WERI-Rb-1 (cell line): ENCODE data around the gene CDK17.
"Not testable (repeated sequence)": the region's sequence is repeated elsewhere in the genome, so short reads cannot be mapped to it uniquely, and the experiment has no call there.

Experiments used
- DNase-seq: peaks from one replicate; pipeline ENCODE4 v3.0.0-alpha.2; 2020
- H3K27ac ChIP-seq: fragments of 250-450 bp; sonication (Bioruptor Pico); 2 replicates; pipeline ENCODE4 v1.5.1; 2020; ENCODE audit warnings: mild to moderate bottlenecking, moderate library complexity
- H3K27me3 ChIP-seq: fragments of 250-450 bp; sonication (Bioruptor Pico); 2 replicates; pipeline ENCODE4 v1.5.1; 2021; ENCODE audit warnings: mild to moderate bottlenecking, low read depth, moderate library complexity; ENCODE audit not compliant: insufficient read depth, severe bottlenecking
- H3K36me3 ChIP-seq: fragments of 250-450 bp; sonication (Bioruptor Pico); 2 replicates; pipeline ENCODE4 v1.5.1; 2020; ENCODE audit warnings: mild to moderate bottlenecking, moderate library complexity
- H3K4me3 ChIP-seq: 2 replicates; pipeline ENCODE4 v1.5.1; 2011; ENCODE audit warnings: low read depth, mild to moderate bottlenecking, control low read depth, low read length
- H3K9me3 ChIP-seq: fragments of 250-450 bp; sonication (Bioruptor Pico); 2 replicates; pipeline ENCODE4 v1.5.1; 2021; ENCODE audit warnings: mild to moderate bottlenecking, moderate library complexity; ENCODE audit not compliant: severe bottlenecking
- CTCF ChIP-seq: IDR thresholded peaks from 2 replicates; pipeline ENCODE4 v1.5.1; 2011; ENCODE audit warnings: low read depth, mild to moderate bottlenecking, control low read depth, inconsistent platforms, low read length

The CDK17 gene

GRCh38 chr12:96442906-96443305 lies 42.7 kb upstream of the CDK17 start:
- no peaks in the 10 kb centered on the region for H3K27me3 ChIP-seq
- DNase-seq: no peak
- H3K4me3 ChIP-seq: no peak overlapping the region
- no peak for TF ChIP-seq CTCF
- H3K27ac ChIP-seq: no peak overlapping the region
- H3K36me3 ChIP-seq: no peaks in the 10 kb centered on the region
- H3K9me3 ChIP-seq: no peaks in the 10 kb centered on the region

- DNase-seq: no peak
- Histone ChIP-seq H3K27ac (no peak overlapping the region), H3K9me3 (no peaks in the 10 kb centered on the region), H3K4me3 (no peak overlapping the region), H3K36me3 (no peaks in the 10 kb centered on the region), H3K27me3 (no peaks in the 10 kb centered on the region)
- TF ChIP-seq CTCF: no peak
Observed at GRCh38 chr12:96441816-96442215, 41.6 kb upstream of the CDK17 start.

- Histone ChIP-seq H3K4me3 (no peak overlapping the region), H3K27me3 (no peaks in the 10 kb centered on the region), H3K9me3 (no peaks in the 10 kb centered on the region), H3K27ac (no peak overlapping the region), H3K36me3 (no peaks in the 10 kb centered on the region)
- no peak for TF ChIP-seq CTCF
- DNase-seq: no peak
Observed at GRCh38 chr12:96438330-96438729, 38.1 kb upstream of the CDK17 start.

- H3K27ac ChIP-seq: no peak overlapping the region
- H3K27me3 ChIP-seq: no peaks in the 10 kb centered on the region
- H3K9me3 ChIP-seq: no peaks in the 10 kb centered on the region
- DNase-seq: no peak
- H3K36me3 ChIP-seq: no peaks in the 10 kb centered on the region
- no peak overlapping the region for H3K4me3 ChIP-seq
- TF ChIP-seq CTCF: no peak
Observed at GRCh38 chr12:96437171-96437445, 36.9 kb upstream of the CDK17 start.

GRCh38 chr12:96436366-96437170 lies 36.3 kb upstream of the CDK17 start:
- no peak overlapping the region for H3K4me3 ChIP-seq
- no peaks in the 10 kb centered on the region for H3K9me3 ChIP-seq
- DNase-seq: no peak
- H3K27ac ChIP-seq: no peak overlapping the region
- no peak for TF ChIP-seq CTCF
- H3K27me3 ChIP-seq: no peaks in the 10 kb centered on the region
- H3K36me3 ChIP-seq: no peaks in the 10 kb centered on the region

- Histone ChIP-seq H3K36me3 (no peaks in the 10 kb centered on the region), H3K4me3 (no peak overlapping the region), H3K9me3 (no peaks in the 10 kb centered on the region), H3K27me3 (no peaks in the 10 kb centered on the region), H3K27ac (no peak overlapping the region)
- no peak for DNase-seq
- TF ChIP-seq CTCF: no peak
Observed at GRCh38 chr12:96434107-96434506, 33.9 kb upstream of the CDK17 start.

- not testable (repeated sequence) for H3K27me3 ChIP-seq
Observed at GRCh38 chr12:96432496-96433321, 32.5 kb upstream of the CDK17 start.

More at GRCh38 chr12:96432496-96433321, 32.5 kb upstream of the CDK17 start:
- not testable (repeated sequence) for H3K4me3 ChIP-seq, DNase-seq, H3K27ac ChIP-seq, H3K36me3 ChIP-seq, H3K9me3 ChIP-seq
